ENCODE results near the gene MAPK1IP1L. TPM values are rescaled to one million over a fixed set of nuclear protein-coding genes. Genes with fewer than 3 reads are reported as not detected.
A peak's percentile ranks its signal among the peaks of the same experiment; 100 is the strongest.
"Not testable (repeated sequence)": the region's sequence is repeated elsewhere in the genome, so short reads cannot be mapped to it uniquely, and the experiment has no call there.

MAPK1IP1L gene
- 153 TPM for polyA plus RNA-seq (2013, experiment 1 of 4)
- 162 TPM for polyA plus RNA-seq (2013, experiment 2 of 4)
- 119 TPM for polyA plus RNA-seq (2013, experiment 3 of 4)
- polyA plus RNA-seq (2013, experiment 4 of 4), result 130 TPM

DNA sequence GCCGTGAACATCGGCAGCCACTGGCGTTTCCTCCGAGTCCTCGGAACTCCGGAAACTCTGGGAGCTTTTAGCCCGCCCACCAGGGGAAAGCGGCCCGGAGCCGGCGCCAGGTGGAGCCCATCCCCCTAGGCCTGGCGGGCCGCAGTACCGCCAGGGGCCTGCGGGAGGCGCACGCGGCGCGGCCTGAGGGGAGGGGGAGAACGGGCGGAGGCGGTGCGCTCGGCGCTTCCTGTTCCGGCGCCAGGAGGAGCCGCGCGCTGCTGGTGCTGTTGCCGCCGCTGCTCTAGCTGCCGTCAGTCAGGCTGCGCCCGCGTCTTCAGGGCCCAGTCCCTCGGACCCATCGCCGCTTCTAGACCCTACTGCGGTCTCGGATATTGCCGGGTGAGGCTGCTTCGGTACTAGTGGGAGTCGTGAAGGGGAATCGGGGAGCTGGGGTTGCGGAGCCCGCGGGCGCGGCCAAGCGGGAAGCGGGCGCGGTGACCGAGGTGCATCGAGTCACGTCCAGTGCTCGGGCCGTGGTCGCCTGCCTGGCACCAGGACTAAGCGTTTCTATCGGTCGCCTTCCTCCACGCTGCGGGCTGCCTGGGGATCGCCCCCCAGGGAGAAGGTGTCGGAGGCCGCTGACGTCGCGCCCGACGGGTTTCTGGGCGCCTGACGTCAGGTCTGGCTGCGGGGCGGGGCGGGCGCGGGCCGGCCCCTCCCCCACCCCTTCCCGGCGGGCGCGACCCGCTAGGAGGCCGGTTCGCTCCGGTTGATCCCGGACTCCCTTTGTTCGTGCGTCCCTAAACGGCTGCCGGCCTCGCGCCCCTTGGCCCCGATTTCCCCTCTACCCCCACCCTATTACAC is at the start of gene MAPK1IP1L:
Gene MAPK1IP1L, plus strand, starts transcription at position 225 of the 846 bp plus-strand sequence. CDS start 10,037 bp downstream, outside the sequence.
- 0 to 1% methylated on average over 98 of the region's 98 CpGs for WGBS, 2 experiments
- Histone ChIP-seq H3K27me3 (ENCODE audit: control insufficient read depth, insufficient read depth, low read length, poor library complexity, severe bottlenecking) (no peaks in the 10 kb centered on the region), H3K36me3 (ENCODE audit: control insufficient read depth, insufficient read depth, low read length) (peaks cover 3% of the 10 kb centered on the region)

GRCh38 chr14:55005071-55005470 is 46.4 kb upstream of the MAPK1IP1L start:
- H3K4me3 ChIP-seq (ENCODE audit: insufficient read depth, low read depth, low read length), result no peak overlapping the region
- H3K27me3 ChIP-seq (ENCODE audit: control insufficient read depth, insufficient read depth, low read length, poor library complexity, severe bottlenecking), result no peaks in the 10 kb centered on the region
- no peaks in the 10 kb centered on the region for H3K4me1 ChIP-seq (ENCODE audit: control insufficient read depth, insufficient read depth, low read length)
- H3K9me3 ChIP-seq (ENCODE audit: control insufficient read depth, low read length), result no peaks in the 10 kb centered on the region
- peaks cover 22% of the 10 kb centered on the region for H3K36me3 ChIP-seq (ENCODE audit: control insufficient read depth, insufficient read depth, low read length)
- no peak overlapping the region for H3K27ac ChIP-seq (ENCODE audit: insufficient read depth, low read depth, low read length, poor library complexity, severe bottlenecking)
- WGBS, 2 experiments, result 97 to 98% methylated on average over 4 of the region's 4 CpGs

More for the DNA sequence above, at the start of gene MAPK1IP1L:
- Histone ChIP-seq H3K9me3 (ENCODE audit: control insufficient read depth, low read length) (no peaks in the 10 kb centered on the region), H3K4me1 (ENCODE audit: control insufficient read depth, insufficient read depth, low read length) (peaks cover 8% of the 10 kb centered on the region), H3K4me3 (ENCODE audit: insufficient read depth, low read depth, low read length) (peak within 1 kb of the TSS; percentile 91), H3K27ac (ENCODE audit: insufficient read depth, low read depth, low read length, poor library complexity, severe bottlenecking) (peak within 1 kb of the TSS; percentile 100)

- WGBS, 2 experiments, result 87% methylated on average over 2 of the region's 2 CpGs
- no peak overlapping the region for H3K27ac ChIP-seq (ENCODE audit: insufficient read depth, low read depth, low read length, poor library complexity, severe bottlenecking)
Observed at GRCh38 chr14:55015006-55015405, 36.4 kb upstream of the MAPK1IP1L start.

GRCh38 chr14:55019968-55020554 is 31.4 kb upstream of the MAPK1IP1L start:
- H3K36me3 ChIP-seq (ENCODE audit: control insufficient read depth, insufficient read depth, low read length), result peaks cover 12% of the 10 kb centered on the region
- H3K27me3 ChIP-seq (ENCODE audit: control insufficient read depth, insufficient read depth, low read length, poor library complexity, severe bottlenecking), result no peaks in the 10 kb centered on the region
- WGBS, 2 experiments, result 94 to 95% methylated on average over 2 of the region's 2 CpGs
- no peak overlapping the region for H3K27ac ChIP-seq (ENCODE audit: insufficient read depth, low read depth, low read length, poor library complexity, severe bottlenecking)
- no peaks in the 10 kb centered on the region for H3K9me3 ChIP-seq (ENCODE audit: control insufficient read depth, low read length)
- no peaks in the 10 kb centered on the region for H3K4me1 ChIP-seq (ENCODE audit: control insufficient read depth, insufficient read depth, low read length)
- H3K4me3 ChIP-seq (ENCODE audit: insufficient read depth, low read depth, low read length), result no peak overlapping the region

More at GRCh38 chr14:55015006-55015405, 36.4 kb upstream of the MAPK1IP1L start:
- Histone ChIP-seq H3K4me3 (ENCODE audit: insufficient read depth, low read depth, low read length) (no peak overlapping the region), H3K9me3 (ENCODE audit: control insufficient read depth, low read length) (no peaks in the 10 kb centered on the region), H3K4me1 (ENCODE audit: control insufficient read depth, insufficient read depth, low read length) (no peaks in the 10 kb centered on the region), H3K36me3 (ENCODE audit: control insufficient read depth, insufficient read depth, low read length) (peaks cover 18% of the 10 kb centered on the region), H3K27me3 (ENCODE audit: control insufficient read depth, insufficient read depth, low read length, poor library complexity, severe bottlenecking) (no peaks in the 10 kb centered on the region)

DNA sequence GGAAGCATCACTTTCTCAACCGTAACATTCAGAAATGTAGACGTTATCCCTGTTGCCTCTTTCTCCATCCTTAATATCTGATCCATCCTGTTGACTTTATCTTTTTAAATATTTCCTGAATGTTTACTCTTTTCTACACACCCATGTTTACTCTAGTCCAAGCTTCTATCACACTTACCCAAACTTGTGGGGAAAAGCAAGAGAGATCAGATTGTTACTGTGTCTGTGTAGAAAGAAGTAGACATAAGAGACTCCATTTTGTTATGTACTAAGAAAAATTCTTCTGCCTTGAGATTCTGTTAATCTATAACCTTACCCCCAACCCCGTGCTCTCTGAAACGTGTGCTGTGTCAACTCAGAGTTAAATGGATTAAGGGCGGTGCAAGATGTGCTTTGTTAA is 27.1 kb upstream of the MAPK1IP1L start:
- not testable (repeated sequence) for H3K4me3 ChIP-seq (ENCODE audit: insufficient read depth, low read depth, low read length); H3K27me3 ChIP-seq (ENCODE audit: control insufficient read depth, insufficient read depth, low read length, poor library complexity, severe bottlenecking); H3K36me3 ChIP-seq (ENCODE audit: control insufficient read depth, insufficient read depth, low read length); H3K9me3 ChIP-seq (ENCODE audit: control insufficient read depth, low read length); H3K27ac ChIP-seq (ENCODE audit: insufficient read depth, low read depth, low read length, poor library complexity, severe bottlenecking)
- WGBS, 2 experiments, result 86 to 88% methylated on average over 2 of the region's 5 CpGs
- peaks cover 16% of the 10 kb centered on the region for H3K4me1 ChIP-seq (ENCODE audit: control insufficient read depth, insufficient read depth, low read length)

GRCh38 chr14:55025948-55026347 is 25.5 kb upstream of the MAPK1IP1L start:
- H3K4me3 ChIP-seq (ENCODE audit: insufficient read depth, low read depth, low read length), result peak overlapping the region; percentile 70
- H3K36me3 ChIP-seq (ENCODE audit: control insufficient read depth, insufficient read depth, low read length), result peaks cover 6% of the 10 kb centered on the region
- peaks cover 16% of the 10 kb centered on the region for H3K4me1 ChIP-seq (ENCODE audit: control insufficient read depth, insufficient read depth, low read length)
- 14 to 22% methylated on average over 7 of the region's 7 CpGs for WGBS, 2 experiments
- H3K27ac ChIP-seq (ENCODE audit: insufficient read depth, low read depth, low read length, poor library complexity, severe bottlenecking), result no peak overlapping the region
- no peaks in the 10 kb centered on the region for H3K9me3 ChIP-seq (ENCODE audit: control insufficient read depth, low read length)
- no peaks in the 10 kb centered on the region for H3K27me3 ChIP-seq (ENCODE audit: control insufficient read depth, insufficient read depth, low read length, poor library complexity, severe bottlenecking)

DNA sequence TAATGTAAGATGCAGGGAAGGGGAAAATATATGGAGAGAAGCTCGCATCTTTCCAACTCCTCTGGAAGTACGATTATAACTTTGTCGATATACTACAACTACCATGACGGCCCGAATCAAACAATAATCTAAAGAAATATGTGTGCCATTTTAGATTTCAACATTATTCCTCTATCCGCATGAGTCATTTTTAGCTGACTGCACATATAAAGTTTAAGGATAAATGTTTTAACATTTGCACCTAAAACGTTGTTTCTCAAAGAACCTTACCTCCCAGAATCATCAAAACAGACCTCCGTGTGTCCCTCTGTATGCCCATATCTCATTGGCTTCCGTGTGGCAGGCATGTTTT is 25.0 kb upstream of the MAPK1IP1L start:
- no peaks in the 10 kb centered on the region for H3K9me3 ChIP-seq (ENCODE audit: control insufficient read depth, low read length)
- peaks cover 16% of the 10 kb centered on the region for H3K4me1 ChIP-seq (ENCODE audit: control insufficient read depth, insufficient read depth, low read length)
- peak overlapping the region; percentile 70 for H3K4me3 ChIP-seq (ENCODE audit: insufficient read depth, low read depth, low read length)
- peak overlapping the region; percentile 91 for H3K27ac ChIP-seq (ENCODE audit: insufficient read depth, low read depth, low read length, poor library complexity, severe bottlenecking)
- 0 to 4% methylated on average over 7 to 9 of the region's 9 CpGs for WGBS, 2 experiments
- H3K27me3 ChIP-seq (ENCODE audit: control insufficient read depth, insufficient read depth, low read length, poor library complexity, severe bottlenecking), result no peaks in the 10 kb centered on the region
- H3K36me3 ChIP-seq (ENCODE audit: control insufficient read depth, insufficient read depth, low read length), result peaks cover 5% of the 10 kb centered on the region

DNA sequence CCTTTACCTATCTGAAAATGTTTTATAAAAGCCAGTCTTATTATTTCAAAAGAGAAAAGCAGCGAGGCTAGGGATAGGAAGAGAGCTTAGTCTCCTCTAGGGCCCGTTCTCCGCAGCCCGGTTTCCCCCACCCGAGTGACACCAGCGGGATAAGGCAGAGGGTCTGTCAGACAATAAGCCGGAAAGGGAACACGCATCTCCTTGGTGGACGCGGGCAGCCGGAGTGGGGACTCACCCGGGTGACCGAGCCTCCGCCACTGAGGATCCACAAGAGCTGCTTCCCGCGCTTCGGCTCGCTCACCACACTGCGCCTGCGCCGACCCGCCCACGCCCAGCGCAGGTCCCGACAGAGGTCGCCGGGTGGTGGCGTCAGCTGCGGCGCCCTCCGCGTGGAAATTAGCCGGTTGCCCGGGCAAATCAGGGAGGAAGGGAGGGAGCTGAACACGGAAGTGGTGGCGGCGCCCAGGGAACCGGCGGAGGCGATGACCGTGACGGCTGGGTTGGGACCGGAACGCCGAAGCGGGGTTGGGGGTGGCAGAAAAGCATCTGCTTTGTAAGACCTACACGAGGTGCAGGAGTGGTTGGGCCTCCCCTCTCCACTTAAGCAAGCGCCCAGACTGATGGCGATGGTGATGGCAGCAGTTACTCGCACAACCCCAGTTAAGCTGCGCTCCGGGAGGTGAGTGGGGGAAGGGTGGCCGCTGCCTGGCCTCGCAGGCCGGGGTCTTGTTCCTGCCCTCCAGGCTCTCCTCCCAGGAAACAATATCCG is 24.5 kb upstream of the MAPK1IP1L start, which contains the start of the genes SOCS4 and WDHD1:
Gene SOCS4, plus strand, starts transcription at position 444 of the 769 bp plus-strand sequence. CDS start 15,806 bp downstream, outside the sequence.
Gene WDHD1, minus strand, starts transcription at position 307 of the 769 bp plus-strand sequence. CDS start 312 bp downstream, outside the sequence.
- peaks cover 16% of the 10 kb centered on the region for H3K4me1 ChIP-seq (ENCODE audit: control insufficient read depth, insufficient read depth, low read length)
- no peaks in the 10 kb centered on the region for H3K9me3 ChIP-seq (ENCODE audit: control insufficient read depth, low read length)
- peak within 1 kb of the TSS; percentile 70 for H3K4me3 ChIP-seq (ENCODE audit: insufficient read depth, low read depth, low read length)
- no peaks in the 10 kb centered on the region for H3K36me3 ChIP-seq (ENCODE audit: control insufficient read depth, insufficient read depth, low read length)
- WGBS, 2 experiments, result 0% methylated on average over 56 of the region's 56 CpGs
- H3K27me3 ChIP-seq (ENCODE audit: control insufficient read depth, insufficient read depth, low read length, poor library complexity, severe bottlenecking), result no peaks in the 10 kb centered on the region
- peak within 1 kb of the TSS; percentile 91 for H3K27ac ChIP-seq (ENCODE audit: insufficient read depth, low read depth, low read length, poor library complexity, severe bottlenecking)

DNA sequence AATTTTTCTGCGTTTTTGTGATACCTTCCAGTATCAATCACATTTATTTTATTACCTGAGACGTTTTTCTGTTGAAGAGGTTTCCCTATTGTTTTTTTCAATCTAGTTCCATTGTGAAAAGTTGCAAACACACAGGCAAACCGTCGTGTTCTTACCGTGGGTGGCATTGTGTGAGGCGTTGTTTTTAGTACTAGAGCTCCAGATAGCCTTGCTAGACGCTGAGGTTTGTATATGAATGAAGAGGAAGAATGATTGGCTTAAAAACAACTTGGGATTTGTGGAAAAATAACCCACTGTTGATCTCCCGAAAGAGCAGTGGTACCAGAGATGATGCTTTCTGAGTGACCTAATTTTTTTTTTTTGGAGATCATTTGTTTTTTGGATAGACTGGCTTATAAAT is 23.4 kb upstream of the MAPK1IP1L start:
- WGBS, 2 experiments, result 2 to 4% methylated on average over 7 to 8 of the region's 8 CpGs
- Histone ChIP-seq H3K27ac (ENCODE audit: insufficient read depth, low read depth, low read length, poor library complexity, severe bottlenecking) (no peak overlapping the region), H3K4me1 (ENCODE audit: control insufficient read depth, insufficient read depth, low read length) (peaks cover 16% of the 10 kb centered on the region), H3K9me3 (ENCODE audit: control insufficient read depth, low read length) (no peaks in the 10 kb centered on the region), H3K27me3 (ENCODE audit: control insufficient read depth, insufficient read depth, low read length, poor library complexity, severe bottlenecking) (no peaks in the 10 kb centered on the region), H3K36me3 (ENCODE audit: control insufficient read depth, insufficient read depth, low read length) (no peaks in the 10 kb centered on the region), H3K4me3 (ENCODE audit: insufficient read depth, low read depth, low read length) (peak overlapping the region; percentile 70)
